Measurements from ENCODE around the gene SSTR4. TPM values are rescaled to one million over a fixed set of nuclear protein-coding genes. Genes with fewer than 3 reads are reported as not detected.

The SSTR4 gene
- total RNA-seq, 2 experiments from 2014 or later: not detected

GRCh38 chr20:23048283-23049200 is 13.4 kb downstream of the SSTR4 start:
- Histone ChIP-seq H3K9me2 (ENCODE audit: insufficient read depth, low read length) (no peaks in the 10 kb centered on the region), H3K9me3 (ENCODE audit: low read length) (no peaks in the 10 kb centered on the region), H3K4me1 (ENCODE audit: insufficient read depth, low read length, poor library complexity, severe bottlenecking) (no peaks in the 10 kb centered on the region), H2AFZ (ENCODE audit: low read length) (no peak overlapping the region), H3K27ac (ENCODE audit: low read depth, low read length, poor library complexity, severe bottlenecking) (no peak overlapping the region), H4K20me1 (ENCODE audit: insufficient read depth, low read length) (no peaks in the 10 kb centered on the region), H3K36me3 (ENCODE audit: insufficient read depth, low read length) (no peaks in the 10 kb centered on the region), H3K4me3 (ENCODE audit: low read depth, low read length, poor library complexity, severe bottlenecking) (no peak overlapping the region), H3K4me2 (ENCODE audit: low read length) (no peak overlapping the region), H3K79me2 (ENCODE audit: insufficient read depth, low read depth, low read length) (no peaks in the 10 kb centered on the region)
- no TSS peak for BruUV-seq (replicated peaks)
- POLR2A ChIA-PET: no interaction called here
- DNase-seq (ENCODE audit: low spot score): no peak
- CTCF ChIA-PET (ENCODE audit: unreplicated experiment): no interaction called here
- TF ChIP-seq EZH2phosphoT487 (IDR thresholded peaks at IDR 0.05; ENCODE audit: borderline replicate concordance, low read depth, low read length) (no peak), CTCF (conservative IDR thresholded peaks at IDR 0.05; ENCODE audit: low read length) (no peak)
- intact Hi-C loops (cut with micrococcal nuclease; ENCODE audit: unreplicated experiment): no loop called here

- H2AFZ ChIP-seq (ENCODE audit: low read length): no peak within 1 kb of the TSS
- no peak within 1 kb of the TSS for H3K4me3 ChIP-seq (ENCODE audit: low read depth, low read length, poor library complexity, severe bottlenecking)
- no TSS peak for BruUV-seq (replicated peaks)
- H3K79me2 ChIP-seq (ENCODE audit: insufficient read depth, low read depth, low read length): no peaks in the 10 kb centered on the region
- no peak for DNase-seq (ENCODE audit: low spot score)
- no peaks in the 10 kb centered on the region for H4K20me1 ChIP-seq (ENCODE audit: insufficient read depth, low read length)
- no peaks in the 10 kb centered on the region for H3K4me1 ChIP-seq (ENCODE audit: insufficient read depth, low read length, poor library complexity, severe bottlenecking)
- H3K36me3 ChIP-seq (ENCODE audit: insufficient read depth, low read length): no peaks in the 10 kb centered on the region
- no peak within 1 kb of the TSS for H3K27ac ChIP-seq (ENCODE audit: low read depth, low read length, poor library complexity, severe bottlenecking)
- no peak within 1 kb of the TSS for H3K4me2 ChIP-seq (ENCODE audit: low read length)
- no peaks in the 10 kb centered on the region for H3K9me3 ChIP-seq (ENCODE audit: low read length)
- TF ChIP-seq EZH2phosphoT487 (IDR thresholded peaks at IDR 0.05; ENCODE audit: borderline replicate concordance, low read depth, low read length) (no peak), CTCF (conservative IDR thresholded peaks at IDR 0.05; ENCODE audit: low read length) (no peak)
- POLR2A ChIA-PET: no interaction called here
- CTCF ChIA-PET (ENCODE audit: unreplicated experiment): no interaction called here
- H3K9me2 ChIP-seq (ENCODE audit: insufficient read depth, low read length): no peaks in the 10 kb centered on the region
- intact Hi-C loops (cut with micrococcal nuclease; ENCODE audit: unreplicated experiment): no loop called here
Measured at GRCh38 chr20:23049201-23050075, 14.3 kb downstream of the SSTR4 start, which contains the start of gene THBD. Gene THBD, minus strand, starts transcription at chr20:23049672. Its CDS starts 168 bp downstream, at chr20:23049504.
